Neutrophil (primary cell): Measurements from ENCODE around the gene GZMM.

Source experiments
- H3K27ac ChIP-seq: fragments of 200-600 bp; sonication (generic); 2 replicates; pipeline ENCODE4 v1.5.1; 2016; ENCODE audit warnings: mild to moderate bottlenecking, moderate library complexity
- H3K27me3 ChIP-seq: fragments of 200-600 bp; sonication (generic); 2 replicates; pipeline ENCODE4 v1.6.0; 2016; ENCODE audit warnings: mild to moderate bottlenecking
- H3K36me3 ChIP-seq: fragments of 200-600 bp; sonication (generic); 2 replicates; pipeline ENCODE4 v1.5.1; 2017
- H3K4me1 ChIP-seq, 2 experiments: fragments of 200-600 bp in 1 of 2; sonication (generic) in 1 of 2; 1 replicate in 1 of 2; 2 replicates in 1 of 2; pipeline versions ENCODE4 v1.5.1 to v1.6.1; 2013 to 2016; ENCODE audit warnings: low read depth in 1 of 2, low read length in 1 of 2, mild to moderate bottlenecking in 1 of 2, moderate library complexity in 1 of 2; ENCODE audit not compliant: control insufficient read depth in 1 of 2, insufficient read depth in 1 of 2
- H3K4me3 ChIP-seq, 2 experiments: fragments of 200-600 bp in 1 of 2; sonication (generic) in 1 of 2; 1 replicate in 1 of 2; 2 replicates in 1 of 2; pipeline ENCODE4 v1.5.1; 2013 to 2016; ENCODE audit warnings: low read depth in 1 of 2, low read length in 1 of 2, mild to moderate bottlenecking in 1 of 2, moderate library complexity in 1 of 2
- H3K9me3 ChIP-seq: fragments of 200-600 bp; sonication (generic); 2 replicates; pipeline ENCODE4 v1.5.1; 2016
- CTCF ChIP-seq: fragments of 200-600 bp; sonication (generic); IDR thresholded peaks from 2 replicates; pipeline ENCODE4 v1.5.1; 2016; ENCODE audit warnings: antibody characterized with exemption

The GZMM gene

GRCh38 chr19:596263-596655, 52.4 kb downstream of the GZMM start:
- no peak for TF ChIP-seq CTCF
- no peaks in the 10 kb centered on the region for H3K9me3 ChIP-seq
- H3K4me1 ChIP-seq, result no peaks in the 10 kb centered on the region
- no peak overlapping the region for H3K27ac ChIP-seq
- H3K36me3 ChIP-seq, result no peaks in the 10 kb centered on the region
- H3K4me3 ChIP-seq, result no peak overlapping the region
- peaks cover 58% of the 10 kb centered on the region for H3K27me3 ChIP-seq

GRCh38 chr19:597406-598315, 53.8 kb downstream of the GZMM start:
- Histone ChIP-seq H3K36me3 (no peaks in the 10 kb centered on the region), H3K4me3 (no peak overlapping the region), H3K4me1 (no peaks in the 10 kb centered on the region), H3K27ac (no peak overlapping the region), H3K9me3 (no peaks in the 10 kb centered on the region), H3K27me3 (peaks cover 44% of the 10 kb centered on the region)
- TF ChIP-seq CTCF, result no peak
